Hematopoietic multipotent progenitor cell treated with erythropoietin and hydrocortisone succinate and interleukin-3 and kit ligand, for 15 days (in vitro differentiated cells): Measurements from ENCODE around the gene SERPINB5.
A peak's percentile ranks its signal among the peaks of the same experiment; 100 is the strongest.

ENCODE experiments used
- DNase-seq: peaks from one replicate; pipeline ENCODE4 v3.0.0-alpha.2; 2015; ENCODE audit warnings: low spot score

SERPINB5 gene

GRCh38 chr18:63470751-63471150, 6.0 kb upstream of the SERPINB5 start:
- no peak for DNase-seq

GRCh38 chr18:63472380-63472779, 4.4 kb upstream of the SERPINB5 start:
- no peak for DNase-seq

DNA sequence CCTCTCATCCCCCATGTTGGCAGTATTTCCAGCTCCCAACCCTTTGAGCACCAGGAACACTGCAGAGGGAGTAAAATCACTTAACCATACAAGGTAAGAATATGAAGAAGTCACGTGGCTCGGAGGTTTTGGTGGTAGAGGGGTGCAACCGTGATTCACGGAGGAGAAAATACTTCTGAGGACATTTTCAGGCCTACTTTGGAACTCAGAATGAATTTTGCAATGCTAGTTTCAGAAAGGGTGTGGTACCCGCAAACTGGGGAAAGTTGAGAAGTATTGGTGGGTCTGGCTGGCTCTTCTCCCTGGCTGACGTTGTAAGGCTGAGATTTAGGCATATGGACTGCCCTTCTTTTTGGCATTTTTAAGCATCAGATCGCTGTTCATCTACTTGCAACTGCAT, 442 bp downstream of the SERPINB5 start:
- no peak for DNase-seq

GRCh38 chr18:63477968-63478367, 1.2 kb downstream of the SERPINB5 start:
- DNase-seq: no peak

GRCh38 chr18:63479826-63480225, 3.1 kb downstream of the SERPINB5 start:
- no peak for DNase-seq

DNA sequence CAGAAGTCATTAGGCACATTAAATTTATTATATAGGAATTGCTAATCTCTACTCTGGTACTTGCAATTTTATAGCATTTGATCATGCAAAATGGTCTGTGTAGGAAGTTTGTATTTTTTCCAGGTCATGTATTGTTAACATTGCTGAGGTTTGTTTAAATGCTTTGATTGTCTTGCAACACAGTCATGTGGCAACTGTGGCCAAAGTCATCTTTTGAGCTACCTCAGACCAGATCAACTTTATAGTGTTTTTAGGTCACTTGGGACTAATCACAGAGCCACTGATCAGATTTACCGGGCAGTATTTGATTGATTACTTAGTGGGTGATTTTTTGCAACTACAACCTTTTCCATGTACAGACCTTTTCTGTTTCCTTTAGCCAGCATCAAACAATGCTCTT, 3.7 kb downstream of the SERPINB5 start:
- DNase-seq: no peak

DNA sequence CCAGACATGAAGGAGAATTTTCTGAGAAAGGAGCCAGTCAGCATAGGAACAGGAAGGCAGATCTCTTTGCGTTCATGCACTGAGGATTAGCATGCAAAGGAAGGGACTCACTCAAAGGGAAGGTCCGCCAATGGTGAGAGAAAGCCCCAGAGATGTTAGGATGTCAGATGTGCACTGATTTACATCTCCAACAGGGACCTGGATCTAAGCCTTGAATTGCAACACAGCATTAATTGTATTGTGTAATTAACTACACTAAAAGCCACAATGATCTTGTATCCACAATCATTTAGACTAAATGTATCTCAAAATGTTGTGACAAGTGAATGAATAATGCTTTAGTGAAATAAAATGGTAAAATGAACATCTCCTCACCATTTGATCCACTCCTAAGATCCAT, 4.2 kb downstream of the SERPINB5 start:
- no peak for DNase-seq

DNA sequence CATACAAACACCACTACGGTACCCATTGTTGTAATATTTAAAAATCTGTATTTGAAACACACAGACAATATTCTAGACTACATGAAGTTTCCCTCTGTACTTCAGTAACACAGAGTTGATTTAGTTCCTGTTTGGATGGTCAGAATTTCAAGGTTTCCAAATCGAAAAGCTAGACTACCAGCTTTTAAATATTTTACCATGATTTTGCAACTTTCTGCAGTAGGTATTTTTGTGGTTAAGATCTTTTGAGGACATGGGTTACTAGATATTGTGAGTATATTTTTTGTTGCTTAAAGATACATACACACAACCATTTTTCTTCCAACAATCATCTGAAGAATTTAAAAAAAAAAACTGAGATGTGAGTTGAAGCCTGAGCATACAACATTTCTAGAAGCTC, 10.9 kb downstream of the SERPINB5 start:
- DNase-seq: no peak

DNA sequence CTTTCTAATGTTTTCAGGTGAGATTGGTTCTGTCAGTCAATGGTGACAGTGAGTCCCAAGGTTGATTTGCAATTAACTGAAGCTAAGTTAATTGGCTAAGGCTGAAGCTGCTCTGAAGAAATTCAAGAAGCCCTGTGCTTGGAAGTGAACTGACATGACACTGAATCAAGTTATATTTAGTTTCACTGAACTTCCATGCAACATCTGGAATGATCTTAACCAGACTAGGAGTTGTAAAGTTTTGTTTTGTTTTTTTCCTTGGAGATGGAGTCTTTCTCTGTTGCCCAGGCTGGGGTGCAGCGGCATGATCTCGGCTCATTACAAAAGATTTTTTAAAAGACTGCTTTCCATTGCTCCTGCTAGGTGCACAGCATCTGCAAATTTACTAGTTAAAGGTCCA, 11.4 kb downstream of the SERPINB5 start:
- DNase-seq: no peak

GRCh38 chr18:63492851-63493250, 16.1 kb downstream of the SERPINB5 start:
- DNase-seq: no peak

DNA sequence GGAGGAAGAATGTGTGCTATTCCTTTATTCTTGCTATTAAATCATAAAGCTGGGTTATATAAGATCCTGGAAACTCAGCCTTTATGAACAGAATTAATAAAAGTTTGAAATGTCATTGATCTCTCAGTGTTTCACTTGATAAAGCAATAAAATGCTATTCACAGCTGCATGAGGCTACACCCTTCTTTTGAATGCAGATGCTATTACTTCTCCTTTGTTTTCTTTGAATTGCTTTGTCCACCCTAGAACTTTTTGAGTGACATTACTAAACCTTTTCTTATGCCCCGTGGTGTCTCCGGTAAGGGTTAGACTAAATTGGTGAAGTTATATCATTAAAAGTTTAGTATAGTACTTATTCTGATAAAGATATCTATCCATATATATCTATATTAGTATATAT, 18.9 kb downstream of the SERPINB5 start:
- DNase-seq: no peak

- peak; percentile 27 for DNase-seq
Observed at GRCh38 chr18:63505566-63506335, 29.0 kb downstream of the SERPINB5 start.

DNA sequence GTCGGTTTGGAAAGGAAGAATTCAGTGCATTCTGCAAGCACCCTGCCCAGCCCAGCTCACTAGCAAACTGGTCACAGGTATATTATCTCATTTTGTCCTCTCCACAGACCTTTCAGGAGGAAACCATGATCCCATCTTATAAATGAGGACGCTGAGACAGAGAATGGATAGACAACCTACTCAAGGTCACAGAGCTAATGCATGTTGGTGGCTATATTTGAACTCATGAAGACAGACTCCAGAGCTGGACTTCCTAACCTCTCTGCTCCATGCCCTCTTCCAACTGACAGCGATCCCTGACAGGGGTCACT, 29.5 kb downstream of the SERPINB5 start:
- DNase-seq: no peak

GRCh38 chr18:63508596-63508995, 31.8 kb downstream of the SERPINB5 start:
- no peak for DNase-seq

- no peak for DNase-seq
Observed at GRCh38 chr18:63511285-63511684, 34.5 kb downstream of the SERPINB5 start.

- DNase-seq: no peak
Observed at GRCh38 chr18:63514326-63514725, 37.6 kb downstream of the SERPINB5 start.

DNA sequence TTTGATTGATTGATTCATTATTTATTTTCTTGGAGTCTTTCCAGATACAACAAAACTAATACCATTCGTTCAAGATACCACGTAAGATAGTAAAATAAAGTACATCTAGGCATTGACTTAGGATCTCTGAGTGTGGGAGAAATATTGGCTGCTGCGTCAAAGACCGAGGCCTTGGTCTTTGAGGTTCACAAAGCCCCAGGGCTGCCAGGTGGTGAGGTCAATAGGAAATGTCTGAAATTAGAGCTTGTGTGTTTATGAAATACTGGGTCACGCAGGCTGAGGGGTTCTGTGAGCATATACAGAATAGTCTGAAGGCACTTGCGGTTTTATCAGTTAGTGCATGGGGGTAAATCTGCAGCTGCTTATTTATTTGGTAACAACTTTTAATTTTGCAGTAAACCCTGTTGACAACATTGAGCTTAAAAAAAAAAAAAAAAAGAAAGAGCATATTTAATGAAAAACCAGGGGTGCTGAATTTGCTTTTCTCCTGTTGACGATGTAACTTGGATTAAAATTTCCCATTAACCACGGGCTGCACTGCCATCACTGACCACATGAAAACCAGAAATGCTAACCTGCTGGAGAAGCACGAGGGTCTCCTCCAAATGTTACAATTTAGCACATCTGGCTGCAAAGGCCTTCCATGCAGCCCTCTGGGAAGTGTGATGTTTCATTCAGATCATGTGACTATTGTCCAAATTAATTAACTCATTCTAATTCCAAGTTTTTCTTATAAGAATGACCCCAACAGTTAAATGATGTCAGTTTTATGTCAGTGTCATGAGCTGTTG, 38.3 kb downstream of the SERPINB5 start:
- DNase-seq: no peak

DNA sequence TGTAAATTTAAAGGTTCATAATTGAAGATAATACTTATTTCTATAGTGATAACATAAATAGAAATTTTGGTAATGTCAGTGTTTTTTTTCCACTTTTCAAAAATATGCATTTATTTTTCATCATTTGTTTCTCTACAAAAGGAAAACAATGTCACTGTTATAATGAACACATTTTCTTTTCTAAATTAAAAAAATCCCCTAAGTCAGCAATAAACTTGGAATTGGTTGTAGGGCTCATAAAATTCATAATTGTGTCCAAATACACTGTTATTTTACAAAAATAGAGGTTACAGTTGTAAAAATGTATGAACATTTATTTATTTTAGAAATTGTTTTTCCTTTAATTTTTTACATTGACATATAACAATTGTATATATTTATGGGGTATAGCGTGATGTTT, 39.0 kb downstream of the SERPINB5 start:
- DNase-seq: no peak

- peak; percentile 68 for DNase-seq
Observed at GRCh38 chr18:63518178-63519012, 41.6 kb downstream of the SERPINB5 start.

- DNase-seq: no peak
Observed at GRCh38 chr18:63520053-63520685, 43.4 kb downstream of the SERPINB5 start.

DNA sequence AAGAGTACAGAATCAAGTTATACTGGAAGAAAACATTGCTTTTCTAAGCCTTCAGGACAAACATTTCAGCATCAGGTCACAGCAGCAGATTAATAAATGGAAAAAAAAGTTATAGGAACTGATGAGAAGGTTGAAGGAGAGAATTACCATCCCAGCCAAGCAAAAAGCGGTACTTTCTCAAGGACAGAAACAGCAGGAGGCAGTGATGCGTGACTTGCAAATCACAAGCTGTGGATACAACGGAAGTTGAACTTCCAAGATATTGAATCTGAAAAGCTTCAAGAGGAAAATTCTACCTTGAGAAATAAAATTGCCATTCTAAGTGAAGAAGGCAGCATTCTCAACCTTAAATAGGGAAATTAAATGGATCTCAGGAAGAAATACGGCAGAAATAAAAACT, 46.9 kb downstream of the SERPINB5 start:
- no peak for DNase-seq

GRCh38 chr18:63527251-63527650, 50.5 kb downstream of the SERPINB5 start:
- no peak for DNase-seq
